ENCODE measurements around the gene NDUFV1. TPM values are rescaled to one million over a fixed set of nuclear protein-coding genes. Genes with fewer than 3 reads are reported as not detected.

The NDUFV1 gene
- total and polyA plus RNA-seq, 2 donors (not counting 1 experiment from before 2014, with no cell fraction given): 238 to 315 TPM

DNA sequence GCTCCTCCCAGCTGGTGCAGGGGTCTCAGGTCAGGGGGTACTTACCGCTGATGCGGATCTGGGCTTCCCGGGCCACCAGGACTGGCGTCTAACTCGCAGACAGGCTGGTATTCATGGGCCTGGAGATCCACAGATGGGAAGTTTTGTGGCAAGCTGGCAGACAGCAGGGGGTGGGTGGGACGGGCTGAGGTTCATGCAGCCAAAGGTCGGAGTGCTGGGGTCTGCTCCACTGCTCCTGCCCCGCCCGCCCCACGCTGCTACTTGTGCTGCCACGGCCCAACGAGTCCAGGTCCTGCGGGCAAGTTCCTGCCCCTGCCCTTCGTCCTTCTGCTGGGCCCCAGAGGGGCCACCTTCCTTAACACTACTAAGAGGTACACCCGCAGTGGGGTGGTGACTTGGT lies 40.7 kb downstream of the NDUFV1 start:
- Histone ChIP-seq H3K4me3 (ENCODE audit: control extremely low read depth in 1 of 5, extremely low read depth in 1 of 5, insufficient read depth in 1 of 5, low read depth in 2 of 5, low read length in 4 of 5) (peak overlapping the region in 1 of 5 experiments; percentile 53), H3K36me3 (replicated peaks in 1 of 2; ENCODE audit: control extremely low read depth in 1 of 2, control insufficient read depth in 1 of 2, extremely low read depth in 1 of 2, insufficient read depth in 2 of 2, low read length in 1 of 2) (no peaks in the 10 kb centered on the region), H2AFZ (ENCODE audit: insufficient read depth, low read depth, low read length, poor library complexity, severe bottlenecking) (no peak overlapping the region), H3K4me1 (ENCODE audit: control insufficient read depth in 2 of 2, insufficient read depth in 2 of 2, low read length in 2 of 2) (peaks cover 66 to 72% of the 10 kb centered on the region in 2 donors), H3K4me2 (replicated peaks; ENCODE audit: low read depth, low read length, poor library complexity, severe bottlenecking) (peak overlapping the region; percentile 79), H3K27me3 (replicated peaks in 1 of 4; ENCODE audit: control extremely low read depth in 1 of 4, control insufficient read depth in 3 of 4, insufficient read depth in 4 of 4, low read length in 3 of 4) (peaks cover 0 to 5% (median 0%) of the 10 kb centered on the region in 4 experiments), H3K9me3 (ENCODE audit: control extremely low read depth in 1 of 3, control insufficient read depth in 2 of 3, insufficient read depth in 1 of 3, low read length in 2 of 3) (peaks cover 0 to 41% (median 5%) of the 10 kb centered on the region in 3 donors), H4K20me1 (ENCODE audit: control insufficient read depth, insufficient read depth, low read length, poor library complexity, severe bottlenecking) (no peaks in the 10 kb centered on the region), H3K9ac (ENCODE audit: low read length) (no peak overlapping the region), H3K27ac (ENCODE audit: low read length in 2 of 2) (no peak overlapping the region), H3K79me2 (ENCODE audit: control insufficient read depth, insufficient read depth, low read length) (no peaks in the 10 kb centered on the region)
- Mint-ChIP-seq H3K4me1 (peaks cover 65% of the 10 kb centered on the region), H3K9me3 (ENCODE audit: insufficient read depth) (no peaks in the 10 kb centered on the region), H3K27ac (peak overlapping the region; percentile 78), H3K4me3 (peak overlapping the region; percentile 78), H3K27me3 (no peaks in the 10 kb centered on the region)
- no peak for ATAC-seq (ENCODE audit: low read depth)
- POLR2A ChIA-PET: interaction anchor here (1.3 to 2.0 kb wide), 2 partner anchors 18 to 20 kb away, joined by 4 to 13 read pairs; partner anchors contain the start of gene NUDT8
- no peak for TF ChIP-seq EZH2 (IDR thresholded peaks at IDR 0.05; ENCODE audit: borderline replicate concordance, insufficient read depth, low read depth, low read length, poor library complexity, severe bottlenecking)
- TF ChIP-seq CTCF (IDR thresholded peaks at IDR 0.05): no peak
- CTCF ChIA-PET: interaction anchor here (1.0 to 9.2 kb wide), 7 partner anchors 11 to 75 kb away, joined by 3 to 149 read pairs (median 12); partner anchors contain the start of gene NUDT8
- intact Hi-C loops (cut with micrococcal nuclease): loop anchor here (5.0 kb wide), 1 partner anchor 35 kb away; no protein-coding TSS in a partner anchor
- WGBS (ENCODE audit: insufficient coverage): 11% methylated on average over 11 of the region's 15 CpGs
- DNase-seq: peak; percentile 39

DNA sequence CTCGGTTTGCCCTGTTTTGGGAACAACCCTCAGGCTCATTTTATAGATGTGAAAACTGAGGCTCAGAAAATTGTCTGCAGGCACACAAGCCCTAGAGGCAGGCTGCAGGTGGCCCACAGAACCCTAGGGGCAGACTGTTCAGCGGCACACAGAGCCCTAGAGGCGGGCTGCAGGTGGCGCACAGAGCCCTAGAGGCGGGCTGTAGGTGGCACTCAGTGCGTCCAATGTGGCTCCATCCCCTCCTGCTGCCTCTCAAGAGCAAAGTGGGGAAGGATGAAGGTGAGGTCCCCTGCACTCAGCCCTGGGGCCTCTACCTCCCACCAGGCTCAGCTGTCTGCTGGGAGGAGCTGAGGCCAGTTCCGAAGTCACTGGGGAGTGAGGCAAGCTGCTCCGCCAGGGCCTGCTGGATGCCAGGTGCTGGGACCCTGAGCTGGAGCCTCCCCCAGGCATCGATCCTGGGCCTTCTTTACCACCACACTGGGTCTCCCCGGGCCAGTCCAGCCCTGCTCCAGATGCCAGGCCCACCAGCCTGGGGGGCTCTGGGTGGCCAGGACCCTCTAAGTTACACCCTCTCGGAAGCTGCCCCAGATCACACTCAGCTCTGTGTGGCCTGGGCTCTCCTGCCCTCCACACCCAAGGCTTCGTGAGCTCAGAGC lies 41.5 kb downstream of the NDUFV1 start:
- Histone ChIP-seq H3K4me3 (ENCODE audit: control extremely low read depth in 1 of 5, extremely low read depth in 1 of 5, insufficient read depth in 1 of 5, low read depth in 2 of 5, low read length in 4 of 5) (no peak overlapping the region), H2AFZ (ENCODE audit: insufficient read depth, low read depth, low read length, poor library complexity, severe bottlenecking) (no peak overlapping the region), H3K27me3 (replicated peaks in 1 of 4; ENCODE audit: control extremely low read depth in 1 of 4, control insufficient read depth in 3 of 4, insufficient read depth in 4 of 4, low read length in 3 of 4) (peaks cover 0 to 5% (median 0%) of the 10 kb centered on the region in 4 experiments), H3K4me2 (replicated peaks; ENCODE audit: low read depth, low read length, poor library complexity, severe bottlenecking) (peak overlapping the region; percentile 79), H4K20me1 (ENCODE audit: control insufficient read depth, insufficient read depth, low read length, poor library complexity, severe bottlenecking) (no peaks in the 10 kb centered on the region), H3K36me3 (replicated peaks in 1 of 2; ENCODE audit: control extremely low read depth in 1 of 2, control insufficient read depth in 1 of 2, extremely low read depth in 1 of 2, insufficient read depth in 2 of 2, low read length in 1 of 2) (no peaks in the 10 kb centered on the region), H3K4me1 (ENCODE audit: control insufficient read depth in 2 of 2, insufficient read depth in 2 of 2, low read length in 2 of 2) (peaks cover 66 to 72% of the 10 kb centered on the region in 2 donors), H3K9me3 (ENCODE audit: control extremely low read depth in 1 of 3, control insufficient read depth in 2 of 3, insufficient read depth in 1 of 3, low read length in 2 of 3) (peaks cover 0 to 40% (median 5%) of the 10 kb centered on the region in 3 donors), H3K79me2 (ENCODE audit: control insufficient read depth, insufficient read depth, low read length) (no peaks in the 10 kb centered on the region), H3K9ac (ENCODE audit: low read length) (no peak overlapping the region), H3K27ac (ENCODE audit: low read length in 2 of 2) (peak overlapping the region; percentile 56 to 66)
- ChIA-PET CTCF (interaction anchor here (0.8 to 9.2 kb wide), 13 partner anchors 11 to 276 kb away, joined by 3 to 149 read pairs (median 3); partner anchors contain the start of gene NUDT8), POLR2A (interaction anchor here (0.5 to 2.0 kb wide), 4 partner anchors 19 to 409 kb away, joined by 3 to 13 read pairs (median 4); partner anchors contain the start of gene NUDT8)
- peak; percentile 72 for TF ChIP-seq CTCF (IDR thresholded peaks at IDR 0.05)
- TF ChIP-seq EZH2 (IDR thresholded peaks at IDR 0.05; ENCODE audit: borderline replicate concordance, insufficient read depth, low read depth, low read length, poor library complexity, severe bottlenecking): no peak
- DNase-seq (peak; percentile 85), ATAC-seq (ENCODE audit: low read depth) (peak; percentile 79)
- intact Hi-C loops (cut with micrococcal nuclease): loop anchor here (1.0 to 5.0 kb wide), 3 partner anchors 11 to 36 kb away; partner anchors contain the start of gene NUDT8
- Mint-ChIP-seq H3K27me3 (no peaks in the 10 kb centered on the region), H3K9me3 (ENCODE audit: insufficient read depth) (no peaks in the 10 kb centered on the region), H3K4me1 (peaks cover 66% of the 10 kb centered on the region), H3K4me3 (peak overlapping the region; percentile 95), H3K27ac (peak overlapping the region; percentile 78)
- 1% methylated on average over 12 of the region's 12 CpGs for WGBS (ENCODE audit: insufficient coverage)
